ENCODE measurements around the gene USP9X.

DNA sequence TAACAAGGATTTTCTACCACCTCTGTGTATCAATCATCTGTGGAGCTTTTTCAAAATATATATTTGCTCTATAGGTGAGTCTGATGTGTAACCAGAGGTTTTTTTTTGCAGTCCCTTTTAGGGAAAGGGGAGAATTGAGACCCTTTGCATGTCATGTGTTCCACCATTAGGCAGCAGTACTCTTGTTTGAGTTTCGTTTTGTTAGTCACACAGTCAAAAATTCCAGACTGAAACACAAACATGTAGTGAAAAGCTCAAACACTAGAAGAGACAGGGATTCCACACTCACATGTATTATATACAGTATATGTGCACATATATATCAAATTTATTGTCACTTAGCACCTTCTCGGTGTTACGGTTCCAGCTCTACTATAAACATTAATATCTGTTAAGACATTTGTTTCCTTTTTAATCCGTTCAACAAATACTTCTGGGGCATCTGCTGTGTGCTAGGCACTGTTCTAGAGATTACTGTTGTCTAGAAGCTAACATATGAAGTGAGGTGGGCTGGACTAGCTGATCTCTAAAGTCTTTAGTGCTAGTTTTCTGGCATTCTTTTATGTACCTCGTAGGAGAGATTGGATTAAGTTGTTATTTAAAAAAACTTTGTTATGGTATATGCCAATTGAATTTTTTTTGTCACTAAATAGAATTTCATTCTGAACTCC lies 5.5 kb downstream of the USP9X start:
- TF ChIP-seq, protein P1, sequence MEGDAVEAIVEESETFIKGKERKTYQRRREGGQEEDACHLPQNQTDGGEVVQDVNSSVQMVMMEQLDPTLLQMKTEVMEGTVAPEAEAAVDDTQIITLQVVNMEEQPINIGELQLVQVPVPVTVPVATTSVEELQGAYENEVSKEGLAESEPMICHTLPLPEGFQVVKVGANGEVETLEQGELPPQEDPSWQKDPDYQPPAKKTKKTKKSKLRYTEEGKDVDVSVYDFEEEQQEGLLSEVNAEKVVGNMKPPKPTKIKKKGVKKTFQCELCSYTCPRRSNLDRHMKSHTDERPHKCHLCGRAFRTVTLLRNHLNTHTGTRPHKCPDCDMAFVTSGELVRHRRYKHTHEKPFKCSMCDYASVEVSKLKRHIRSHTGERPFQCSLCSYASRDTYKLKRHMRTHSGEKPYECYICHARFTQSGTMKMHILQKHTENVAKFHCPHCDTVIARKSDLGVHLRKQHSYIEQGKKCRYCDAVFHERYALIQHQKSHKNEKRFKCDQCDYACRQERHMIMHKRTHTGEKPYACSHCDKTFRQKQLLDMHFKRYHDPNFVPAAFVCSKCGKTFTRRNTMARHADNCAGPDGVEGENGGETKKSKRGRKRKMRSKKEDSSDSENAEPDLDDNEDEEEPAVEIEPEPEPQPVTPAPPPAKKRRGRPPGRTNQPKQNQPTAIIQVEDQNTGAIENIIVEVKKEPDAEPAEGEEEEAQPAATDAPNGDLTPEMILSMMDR (IDR thresholded peaks at IDR 0.05), result no peak
- TF ChIP-seq ZFX (IDR thresholded peaks at IDR 0.05; ENCODE audit: borderline replicate concordance), result no peak

Measured in 22Rv1 (cell line).